MM.1S (cell line): Measurements from ENCODE around the gene PRDM11.

Source experiments
- CTCF ChIP-seq: fragments of 300-600 bp; sonication (generic); IDR thresholded peaks from 2 replicates; pipeline ENCODE4 v1.5.1; 2016; ENCODE audit warnings: antibody characterized with exemption, low read length, mixed read lengths
- EZH2 ChIP-seq: fragments of 300-600 bp; sonication (generic); optimal IDR thresholded peaks from 2 replicates; pipeline ENCODE3; 2017; ENCODE audit warnings: low read depth, mild to moderate bottlenecking, antibody characterized with exemption, low read length, mixed read lengths

- TF ChIP-seq CTCF, result no peak
- no peak for TF ChIP-seq EZH2
Observed at GRCh38 chr11:45204761-45205160, 58.3 kb downstream of the PRDM11 start.
